ENCODE measurements around the gene GREB1L. TPM values are rescaled to one million over a fixed set of nuclear protein-coding genes. Genes with fewer than 3 reads are reported as not detected.

Gene GREB1L
- total RNA-seq, 1 donor from 2014 or later = 12.3 TPM

DNA sequence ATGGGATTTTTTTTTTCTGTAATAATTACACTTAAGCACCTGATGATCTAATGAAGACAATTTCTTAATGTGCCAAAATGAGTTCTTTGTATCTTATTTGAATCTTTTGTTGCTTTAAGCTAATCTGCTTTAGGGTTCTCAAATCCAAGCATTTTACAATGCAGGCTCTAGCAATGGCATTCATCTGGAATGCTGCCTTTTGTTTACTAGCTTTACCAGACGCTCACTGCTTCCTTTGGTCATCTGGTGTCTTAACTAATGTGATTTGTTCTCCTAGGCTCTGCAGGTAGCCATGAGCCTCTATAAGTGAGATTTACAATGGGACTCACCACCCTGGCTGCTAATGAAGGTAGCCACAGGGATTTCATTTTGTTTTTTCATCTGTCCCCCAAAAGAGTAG lies 100.3 kb downstream of the GREB1L start:
- intact Hi-C loops (cut with micrococcal nuclease) = no loop called here
- Histone ChIP-seq H3K4me3 (no peak overlapping the region), H3K36me3 (no peaks in the 10 kb centered on the region), H3K9me3 (replicated peaks) (no peaks in the 10 kb centered on the region), H3K27me3 (ENCODE audit: low read depth) (no peaks in the 10 kb centered on the region), H3K27ac (replicated peaks) (no peak overlapping the region), H3K4me1 (no peaks in the 10 kb centered on the region)
- TF ChIP-seq, protein P1, sequence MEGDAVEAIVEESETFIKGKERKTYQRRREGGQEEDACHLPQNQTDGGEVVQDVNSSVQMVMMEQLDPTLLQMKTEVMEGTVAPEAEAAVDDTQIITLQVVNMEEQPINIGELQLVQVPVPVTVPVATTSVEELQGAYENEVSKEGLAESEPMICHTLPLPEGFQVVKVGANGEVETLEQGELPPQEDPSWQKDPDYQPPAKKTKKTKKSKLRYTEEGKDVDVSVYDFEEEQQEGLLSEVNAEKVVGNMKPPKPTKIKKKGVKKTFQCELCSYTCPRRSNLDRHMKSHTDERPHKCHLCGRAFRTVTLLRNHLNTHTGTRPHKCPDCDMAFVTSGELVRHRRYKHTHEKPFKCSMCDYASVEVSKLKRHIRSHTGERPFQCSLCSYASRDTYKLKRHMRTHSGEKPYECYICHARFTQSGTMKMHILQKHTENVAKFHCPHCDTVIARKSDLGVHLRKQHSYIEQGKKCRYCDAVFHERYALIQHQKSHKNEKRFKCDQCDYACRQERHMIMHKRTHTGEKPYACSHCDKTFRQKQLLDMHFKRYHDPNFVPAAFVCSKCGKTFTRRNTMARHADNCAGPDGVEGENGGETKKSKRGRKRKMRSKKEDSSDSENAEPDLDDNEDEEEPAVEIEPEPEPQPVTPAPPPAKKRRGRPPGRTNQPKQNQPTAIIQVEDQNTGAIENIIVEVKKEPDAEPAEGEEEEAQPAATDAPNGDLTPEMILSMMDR (IDR thresholded peaks at IDR 0.05; ENCODE audit: borderline replicate concordance) = no peak
- no peak for DNase-seq

DNA sequence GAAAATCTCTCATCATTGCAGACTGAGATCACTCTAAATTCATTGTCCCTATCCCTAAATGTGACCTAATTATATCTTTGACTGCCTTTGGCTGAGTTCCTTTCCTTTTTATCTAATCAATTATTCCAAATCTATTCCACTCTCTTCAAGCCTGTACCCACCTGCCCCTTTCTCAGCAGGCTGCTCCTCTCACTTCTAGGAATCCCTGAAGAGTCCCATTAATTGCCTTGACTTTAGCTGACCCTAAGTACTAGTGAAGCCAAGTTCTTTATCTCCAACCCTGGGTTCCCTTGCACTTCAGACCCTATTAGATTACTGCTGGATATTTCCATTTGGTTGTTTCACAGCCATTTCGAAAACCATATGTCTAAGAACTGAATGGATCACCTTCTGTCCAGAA lies 102.8 kb downstream of the GREB1L start:
- DNase-seq = no peak

DNA sequence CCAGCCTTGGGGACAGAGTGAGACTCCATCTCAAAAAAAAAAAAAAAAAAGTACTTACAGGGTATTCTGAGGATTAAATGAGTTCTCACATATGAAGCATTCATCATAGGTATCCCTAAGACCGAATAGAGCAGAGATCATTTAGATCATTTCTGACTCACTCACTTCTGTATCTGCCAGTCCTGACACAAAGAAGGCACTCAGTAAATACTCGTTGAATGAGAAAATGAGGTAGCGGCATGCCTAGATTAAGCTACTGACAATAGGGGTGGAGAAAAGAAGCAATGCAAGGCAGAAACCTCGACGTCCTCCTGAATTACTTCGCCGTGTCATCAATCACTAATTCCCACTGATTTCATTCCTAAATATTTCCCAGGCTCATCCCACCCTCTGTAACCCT lies 103.8 kb downstream of the GREB1L start:
- no peaks in the 10 kb centered on the region for H3K4me1 ChIP-seq
- H3K27ac ChIP-seq (replicated peaks) = no peak overlapping the region
- H3K27me3 ChIP-seq (ENCODE audit: low read depth) = no peaks in the 10 kb centered on the region
- H3K4me3 ChIP-seq = no peak overlapping the region
- intact Hi-C loops (cut with micrococcal nuclease) = no loop called here
- no peak for DNase-seq
- TF ChIP-seq, protein P1 (IDR thresholded peaks at IDR 0.05; ENCODE audit: borderline replicate concordance) = no peak
- no peaks in the 10 kb centered on the region for H3K36me3 ChIP-seq
- no peaks in the 10 kb centered on the region for H3K9me3 ChIP-seq (replicated peaks)

More for the DNA sequence above, 102.8 kb downstream of the GREB1L start:
- Histone ChIP-seq H3K4me1 (no peaks in the 10 kb centered on the region), H3K4me3 (no peak overlapping the region), H3K9me3 (replicated peaks) (no peaks in the 10 kb centered on the region), H3K27me3 (ENCODE audit: low read depth) (no peaks in the 10 kb centered on the region), H3K36me3 (no peaks in the 10 kb centered on the region), H3K27ac (replicated peaks) (no peak overlapping the region)
- TF ChIP-seq, protein P1 (IDR thresholded peaks at IDR 0.05; ENCODE audit: borderline replicate concordance) = no peak
- intact Hi-C loops (cut with micrococcal nuclease) = no loop called here

DNA sequence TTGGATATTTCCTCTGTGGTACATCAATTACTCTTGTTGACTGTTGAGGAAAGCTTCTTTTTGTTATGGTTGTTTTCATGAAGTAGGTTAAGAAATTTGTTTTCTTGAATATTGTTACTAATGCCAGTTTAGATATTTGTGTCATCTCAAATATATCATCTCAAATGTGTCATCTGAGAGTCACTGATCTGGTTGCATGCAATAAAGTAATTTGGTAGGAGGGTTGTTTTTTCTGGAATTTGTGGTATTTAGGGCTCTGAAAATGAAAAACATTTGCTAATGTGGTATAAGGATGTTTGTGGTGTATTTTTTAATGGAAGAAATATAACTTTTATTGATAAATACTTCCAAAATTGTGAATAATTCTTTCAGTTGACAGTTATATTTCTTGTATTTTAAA lies 117.7 kb downstream of the GREB1L start:
- H3K27me3 ChIP-seq (ENCODE audit: low read depth) = no peaks in the 10 kb centered on the region
- intact Hi-C loops (cut with micrococcal nuclease) = no loop called here
- no peaks in the 10 kb centered on the region for H3K4me1 ChIP-seq
- no peak overlapping the region for H3K27ac ChIP-seq (replicated peaks)
- H3K4me3 ChIP-seq = no peak overlapping the region
- H3K36me3 ChIP-seq = no peaks in the 10 kb centered on the region
- DNase-seq = no peak
- no peaks in the 10 kb centered on the region for H3K9me3 ChIP-seq (replicated peaks)
- TF ChIP-seq, protein P1 (IDR thresholded peaks at IDR 0.05; ENCODE audit: borderline replicate concordance) = no peak

- Histone ChIP-seq H3K27me3 (ENCODE audit: low read depth) (no peaks in the 10 kb centered on the region), H3K4me1 (no peaks in the 10 kb centered on the region), H3K9me3 (replicated peaks) (no peaks in the 10 kb centered on the region), H3K27ac (replicated peaks) (no peak overlapping the region), H3K4me3 (no peak overlapping the region), H3K36me3 (no peaks in the 10 kb centered on the region)
- TF ChIP-seq, protein P1 (IDR thresholded peaks at IDR 0.05; ENCODE audit: borderline replicate concordance) = no peak
- DNase-seq = no peak
- intact Hi-C loops (cut with micrococcal nuclease) = no loop called here
These were observed 119.4 kb downstream of the GREB1L start for GRCh38 chr18:21361307-21361880.

All from left ventricle myocardium inferior (tissue), 1 donor.